HCT116 (cell line): ENCODE results near the gene ITPKB. TPM values are rescaled to one million over a fixed set of nuclear protein-coding genes. Genes with fewer than 3 reads are reported as not detected.

Experiments used
- ATAC-seq: fragments of 200-7000 bp; cut with Tn5 transposase; 2 replicates; pipeline ENCODE4 v1.9.1; 2020; ENCODE audit warnings: mild to moderate bottlenecking, moderate library complexity
- BruUV-seq: library from RNA; stranded (reverse); fragments of 400-500 nt; replicated peaks from 2 replicates; lab custom pipeline; 2021; lab: Mats Ljungman, UMichigan
- CTCF ChIA-PET: fragments of 300-600 bp; sonication (Branson Sonifier 250); formaldehyde crosslinking; loops from one replicate; lab custom pipeline; 2021; ENCODE audit warnings: antibody characterized with exemption; lab: Charles Lee
- POLR2A ChIA-PET: fragments of 300-600, 350-600 bp; sonication (Branson Sonifier 250); formaldehyde crosslinking; loops from one replicate; lab custom pipeline; 2021; ENCODE audit warnings: antibody characterized with exemption; lab: Charles Lee
- RAD21 ChIA-PET, 2 experiments: fragments of 300-600 bp; sonication (Branson Sonifier 250); formaldehyde crosslinking; loops; one replicate each; lab custom pipeline; 2023; ENCODE audit warnings: low total read pairs in 2 of 2; ENCODE audit not compliant: uncharacterized antibody in 2 of 2, unreplicated experiment in 2 of 2, low non-redundant PET in 1 of 2; lab: Charles Lee
- DNase-seq: peaks from one replicate; pipeline ENCODE4 v3.0.0-alpha.2; 2010; ENCODE audit warnings: low read depth, low spot score
- H2AFZ ChIP-seq: fragments of 200-600 bp; shearing (Covaris generic), sonication (generic); 2 replicates; pipeline ENCODE4 v1.6.1; 2017; ENCODE audit warnings: low read depth, mixed run types, mixed read lengths, antibody characterized with exemption, low read length; ENCODE audit not compliant: poor library complexity, severe bottlenecking
- H3K27ac ChIP-seq: 2 replicates; pipeline ENCODE4 v1.5.1; 2012; ENCODE audit warnings: low read depth, low read length
- H3K27me3 ChIP-seq: fragments of 200-600 bp; sonication (generic); 2 replicates; pipeline ENCODE4 v1.6.1; 2016; ENCODE audit warnings: mixed run types, low read length, mixed read lengths; ENCODE audit not compliant: insufficient read depth
- H3K36me3 ChIP-seq, 2 experiments: fragments of 200-500 bp in 1 of 2; fragments of 200-600 bp in 1 of 2; sonication (Bioruptor generic) in 1 of 2; sonication (generic) in 1 of 2; 2 replicates each; pipeline versions ENCODE4 v1.5.1 to v1.6.1; 2014 to 2016; ENCODE audit warnings: low read length in 2 of 2, inconsistent platforms in 1 of 2, mixed read lengths in 1 of 2, mixed run types in 1 of 2; ENCODE audit not compliant: insufficient read depth in 2 of 2, control insufficient read depth in 1 of 2
- H3K4me1 ChIP-seq, 2 experiments: fragments of 200-600 bp in 1 of 2; sonication (generic) in 1 of 2; 2 replicates each; pipeline versions ENCODE4 v1.5.1 to v1.6.1; 2012 to 2017; ENCODE audit warnings: low read length in 2 of 2, inconsistent platforms in 1 of 2, mild to moderate bottlenecking in 1 of 2, mixed read lengths in 1 of 2, mixed run types in 1 of 2, moderate library complexity in 1 of 2; ENCODE audit not compliant: insufficient read depth in 2 of 2, control insufficient read depth in 1 of 2
- H3K4me2 ChIP-seq: fragments of 200-600 bp; sonication (generic); 2 replicates; pipeline ENCODE4 v1.6.1; 2017; ENCODE audit warnings: mixed run types, low read length, mixed read lengths
- H3K4me3 ChIP-seq, 2 experiments: fragments of 200-600 bp in 1 of 2; sonication (generic) in 1 of 2; replicated peaks in 1 of 2; 2 replicates each; pipeline ENCODE4 v1.5.1; 2011 to 2016; ENCODE audit warnings: low read length in 2 of 2, control low read depth in 1 of 2, low read depth in 1 of 2, mild to moderate bottlenecking in 1 of 2, mixed read lengths in 1 of 2, mixed run types in 1 of 2
- H3K79me2 ChIP-seq: fragments of 200-600 bp; sonication (generic); 2 replicates; pipeline ENCODE4 v1.6.1; 2017; ENCODE audit warnings: mild to moderate bottlenecking, mixed run types, low read length, moderate library complexity, mixed read lengths; ENCODE audit not compliant: insufficient read depth
- H3K9ac ChIP-seq: fragments of 200-600 bp; sonication (generic); 2 replicates; pipeline ENCODE4 v1.6.1; 2016; ENCODE audit warnings: low read length, mixed read lengths
- H3K9me2 ChIP-seq: fragments of 200-600 bp; sonication (generic), shearing (Covaris generic); 2 replicates; pipeline ENCODE4 v1.6.1; 2017; ENCODE audit warnings: mixed run types, mild to moderate bottlenecking, moderate library complexity; ENCODE audit not compliant: insufficient read depth
- H3K9me3 ChIP-seq, 2 experiments: fragments of 200-500 bp in 1 of 2; fragments of 200-600 bp in 1 of 2; sonication (Bioruptor generic) in 1 of 2; sonication (generic) in 1 of 2; 2 replicates each; pipeline ENCODE4 v1.6.1; 2014 to 2017; ENCODE audit warnings: low read length in 2 of 2, mixed read lengths in 2 of 2, inconsistent platforms in 1 of 2, low read depth in 1 of 2, mild to moderate bottlenecking in 1 of 2, mixed run types in 1 of 2, moderate library complexity in 1 of 2; ENCODE audit not compliant: control insufficient read depth in 1 of 2, insufficient read depth in 1 of 2
- H4K20me1 ChIP-seq: fragments of 200-600 bp; sonication (generic), shearing (Covaris generic); 2 replicates; pipeline ENCODE4 v1.6.1; 2017; ENCODE audit warnings: mixed run types, mild to moderate bottlenecking, moderate library complexity; ENCODE audit not compliant: insufficient read depth
- CBX3 ChIP-seq: IDR thresholded peaks from 2 replicates; pipeline ENCODE4 v1.6.1; 2012; ENCODE audit warnings: low read depth
- CEBPB ChIP-seq: IDR thresholded peaks from 2 replicates; pipeline ENCODE4 v1.6.1; 2012; ENCODE audit warnings: low read depth
- EGR1 ChIP-seq: IDR thresholded peaks from 2 replicates; pipeline ENCODE4 v1.6.1; 2012; ENCODE audit warnings: low read depth
- ELF1 ChIP-seq: IDR thresholded peaks from 2 replicates; pipeline ENCODE4 v1.6.1; 2012; ENCODE audit warnings: low read depth, borderline replicate concordance
- EZH2 ChIP-seq: fragments of 200-600 bp; sonication (generic); IDR thresholded peaks from 2 replicates; pipeline ENCODE4 v1.6.1; 2017; ENCODE audit warnings: antibody characterized with exemption, mixed run types
- EZH2phosphoT487 ChIP-seq: fragments of 200-600 bp; IDR thresholded peaks from 2 replicates; pipeline ENCODE4 v1.6.1; 2018; ENCODE audit warnings: antibody characterized with exemption, borderline replicate concordance
- FOSL1 ChIP-seq: IDR thresholded peaks from 2 replicates; pipeline ENCODE4 v1.6.1; 2012; ENCODE audit warnings: low read depth
- JUND ChIP-seq: IDR thresholded peaks from 2 replicates; pipeline ENCODE4 v1.6.1; 2012
- MAX ChIP-seq: IDR thresholded peaks from 2 replicates; pipeline ENCODE4 v1.6.1; 2012
- POLR2A ChIP-seq: IDR thresholded peaks from 2 replicates; pipeline ENCODE4 v1.7.0; 2011; ENCODE audit warnings: borderline replicate concordance; ENCODE audit not compliant: insufficient read depth, insufficient read length; ENCODE audit errors: extremely low read depth
- POLR2AphosphoS5 ChIP-seq: IDR thresholded peaks from 2 replicates; pipeline ENCODE4 v1.6.1; 2011; ENCODE audit warnings: mild to moderate bottlenecking, low read depth, low read length, moderate library complexity
- SIN3A ChIP-seq: IDR thresholded peaks from 2 replicates; pipeline ENCODE4 v1.6.1; 2012; ENCODE audit warnings: low read depth
- SP1 ChIP-seq: IDR thresholded peaks from 2 replicates; pipeline ENCODE4 v1.6.1; 2012; ENCODE audit warnings: low read depth
- SRF ChIP-seq: IDR thresholded peaks from 2 replicates; pipeline ENCODE4 v1.6.1; 2012; ENCODE audit warnings: low read depth
- TCF7L2 ChIP-seq: IDR thresholded peaks from 2 replicates; pipeline ENCODE4 v1.7.0; 2011; ENCODE audit warnings: borderline replicate concordance, inconsistent platforms; ENCODE audit not compliant: insufficient read depth, insufficient read length; ENCODE audit errors: extremely low read depth
- YY1 ChIP-seq: IDR thresholded peaks from 2 replicates; pipeline ENCODE4 v1.6.1; 2011; ENCODE audit warnings: low read length, low read depth, moderate library complexity, mild to moderate bottlenecking; ENCODE audit not compliant: insufficient replicate concordance; ENCODE audit errors: extremely low read depth
- ZBTB33 ChIP-seq: IDR thresholded peaks from 2 replicates; pipeline ENCODE4 v1.6.1; 2011; ENCODE audit warnings: mild to moderate bottlenecking, low read length, moderate library complexity; ENCODE audit not compliant: insufficient replicate concordance; ENCODE audit errors: extremely low read depth
- ZFX ChIP-seq: fragments of 450-650 bp; IDR thresholded peaks from 2 replicates; pipeline ENCODE4 v1.6.1; 2017
- intact Hi-C: fragments of 100-400 bp; cut with micrococcal nuclease; formaldehyde crosslinking; loops from 2 replicates; pipeline ENCODE4 v1.10.0; 2022
- total RNA-seq: library from RNA; stranded (reverse); gene quantifications from one replicate; pipeline ENCODE4 v1.2.1, GENCODE V29; 2021; ENCODE audit not compliant: unreplicated experiment

ITPKB gene
- total RNA-seq, 1 experiment from 2014 or later = 4.4 TPM

DNA sequence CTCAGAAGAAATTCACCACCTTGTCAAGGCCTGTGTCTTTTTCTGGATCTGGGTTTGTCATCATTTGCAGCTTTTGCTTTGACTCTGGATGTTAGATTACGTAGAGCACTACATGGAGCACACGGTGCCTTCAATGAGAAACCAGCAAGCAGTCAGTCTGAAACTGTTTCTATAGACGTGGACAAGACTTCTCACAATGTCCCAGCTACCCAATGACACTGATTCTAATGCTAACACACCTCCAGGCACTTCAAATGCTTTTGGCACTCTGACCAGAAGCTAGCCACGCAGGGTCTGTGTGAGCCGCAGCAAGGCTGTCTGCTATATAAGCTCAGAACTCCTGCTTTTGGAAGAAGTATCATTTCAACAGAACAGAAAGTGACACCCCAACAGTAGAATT lies 38.2 kb downstream of the ITPKB start:
- ChIA-PET POLR2A (no interaction called here), CTCF (no interaction called here)

DNA sequence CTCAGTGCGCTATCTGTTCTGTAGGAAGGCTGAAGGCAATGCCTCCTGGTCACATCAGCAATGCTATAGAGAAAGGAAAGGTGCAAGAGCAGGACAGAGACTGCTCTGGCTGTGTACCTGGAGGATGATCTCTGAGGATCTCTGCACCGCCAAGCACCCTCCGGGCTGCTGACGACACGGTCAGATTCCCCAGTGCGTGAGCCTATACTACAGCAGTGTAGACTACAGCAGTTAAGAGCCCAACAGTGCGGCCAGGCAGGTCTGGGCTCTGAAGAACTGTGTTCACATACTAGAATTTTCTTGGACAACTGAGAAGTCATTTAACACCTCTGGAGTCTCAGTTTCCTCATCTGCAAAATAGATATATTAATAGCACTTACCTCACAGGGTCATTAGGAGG lies 39.9 kb downstream of the ITPKB start:
- intact Hi-C loops = no loop called here
- Histone ChIP-seq H3K4me1 (peaks cover 0 to 21% of the 10 kb centered on the region in 2 experiments; a peak in 2 of 4 replicates), H3K9ac (no peak overlapping the region), H3K4me2 (no peak overlapping the region), H3K36me3 (no peaks in the 10 kb centered on the region), H3K9me3 (no peaks in the 10 kb centered on the region), H4K20me1 (no peaks in the 10 kb centered on the region), H3K79me2 (no peaks in the 10 kb centered on the region), H3K9me2 (no peaks in the 10 kb centered on the region), H2AFZ (no peak overlapping the region), H3K27me3 (no peaks in the 10 kb centered on the region), H3K4me3 (no peak overlapping the region), H3K27ac (no peak overlapping the region)
- DNase-seq = no peak
- no peak for ATAC-seq
- POLR2A ChIA-PET = no interaction called here
- RAD21 ChIA-PET = no interaction called here
- no peak for TF ChIP-seq ELF1
- TF ChIP-seq EGR1 = no peak
- TF ChIP-seq EZH2phosphoT487 = no peak
- TF ChIP-seq JUND = no peak
- no peak for TF ChIP-seq YY1
- TF ChIP-seq ZBTB33 = no peak
- no peak for TF ChIP-seq SP1
- TF ChIP-seq POLR2AphosphoS5 = no peak
- no peak for TF ChIP-seq TCF7L2
- TF ChIP-seq SRF = no peak
- no peak for TF ChIP-seq ZFX
- no peak for TF ChIP-seq EZH2
- no peak for TF ChIP-seq MAX
- no peak for TF ChIP-seq SIN3A
- CTCF ChIA-PET = no interaction called here
- no TSS peak for BruUV-seq

More for the DNA sequence above, 38.2 kb downstream of the ITPKB start:
- RAD21 ChIA-PET = no interaction called here
- Histone ChIP-seq H3K4me2 (no peak overlapping the region), H3K9me3 (no peaks in the 10 kb centered on the region), H3K79me2 (no peaks in the 10 kb centered on the region), H3K9ac (no peak overlapping the region), H3K4me1 (peaks cover 0 to 21% of the 10 kb centered on the region in 2 experiments; a peak in 2 of 4 replicates), H2AFZ (no peak overlapping the region), H3K36me3 (no peaks in the 10 kb centered on the region), H3K9me2 (no peaks in the 10 kb centered on the region), H4K20me1 (no peaks in the 10 kb centered on the region), H3K27ac (no peak overlapping the region), H3K4me3 (no peak overlapping the region), H3K27me3 (no peaks in the 10 kb centered on the region)
- DNase-seq (no peak), ATAC-seq (no peak)
- no TSS peak for BruUV-seq
- TF ChIP-seq CBX3 (no peak), ELF1 (no peak), FOSL1 (no peak), MAX (no peak), EZH2 (no peak), TCF7L2 (no peak), SIN3A (no peak), CEBPB (no peak), JUND (no peak), POLR2A (no peak), SRF (no peak), YY1 (no peak)
- intact Hi-C loops = no loop called here
